ENCODE data around the gene SMARCD2.

DNA sequence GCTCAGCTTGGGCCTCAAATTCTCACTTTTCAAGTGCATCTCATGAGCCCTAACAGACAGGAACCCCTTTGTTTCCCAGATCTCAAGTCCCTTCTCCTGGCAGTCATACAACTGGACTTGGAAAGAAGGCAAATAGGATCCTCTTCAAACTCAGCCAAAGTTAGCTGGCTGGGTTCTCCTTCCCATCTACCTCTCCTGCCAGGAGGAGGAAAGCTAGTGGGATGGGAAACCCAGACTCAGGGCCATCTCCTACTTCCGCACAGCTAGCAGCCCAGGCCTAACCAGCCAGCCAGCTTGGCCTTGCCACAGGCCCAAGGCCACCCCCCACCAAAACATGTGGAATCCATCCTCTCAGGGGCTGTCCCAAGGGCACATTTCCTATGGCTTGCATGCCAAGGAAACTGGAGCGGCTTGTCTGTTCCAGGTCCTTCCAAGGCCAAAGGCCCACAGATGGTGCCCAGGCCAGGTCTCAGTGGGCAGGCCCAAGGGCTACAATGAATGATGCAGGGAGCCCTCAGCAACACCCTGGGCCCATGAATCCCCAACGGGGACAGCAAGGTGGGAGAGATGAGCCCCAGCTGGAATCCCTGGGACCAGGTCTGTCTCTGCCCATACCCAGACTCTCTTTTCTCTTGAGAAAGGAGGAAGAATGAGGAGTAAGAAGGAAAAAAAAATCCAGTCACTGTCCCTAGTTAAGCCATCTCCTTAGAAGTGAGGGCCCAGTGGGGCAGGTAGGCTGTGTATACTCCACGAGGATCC is 1.7 kb downstream of the SMARCD2 start:
- TF ChIP-seq POLR2A (IDR thresholded peaks at IDR 0.05; ENCODE audit: low read depth) = no peak
- no peak for TF ChIP-seq POLR2AphosphoS5 (IDR thresholded peaks at IDR 0.05)
